ENCODE measurements around the gene PRDX2. TPM values are rescaled to one million over a fixed set of nuclear protein-coding genes. Genes with fewer than 3 reads are reported as not detected.
A peak's percentile ranks its signal among the peaks of the same experiment; 100 is the strongest.

PRDX2 gene
- total and polyA plus RNA-seq, 2 experiments from 2014 or later: 346 to 465 TPM

- TF ChIP-seq ZNF462 (CRISPR knock-in tag; IDR thresholded peaks at IDR 0.05): no peak
- TF ChIP-seq CREB1 (CRISPR knock-in tag; IDR thresholded peaks at IDR 0.05; ENCODE audit: low read depth): no peak
- TF ChIP-seq STAT1 (IDR thresholded peaks at IDR 0.05; ENCODE audit: unreplicated experiment): no peak
- TF ChIP-seq CTCF (conservative IDR thresholded peaks at IDR 0.05; ENCODE audit: low read depth in 2 of 2): no peak
Observed at GRCh38 chr19:12837225-12837624, 35.6 kb upstream of the PRDX2 start (continued).

- Histone ChIP-seq H3K4me3 (peak overlapping the region; percentile 77; the same call in 1 of the 2 replicates), H3K9me2 (ENCODE audit: insufficient read depth) (no peaks in the 10 kb centered on the region), H3K79me2 (replicated peaks; ENCODE audit: insufficient read depth) (peaks cover 4% of the 10 kb centered on the region), H3K27me3 (ENCODE audit: insufficient read depth) (peaks cover 14% of the 10 kb centered on the region), H3K4me2 (peak overlapping the region; percentile 90; the same call in 1 of the 2 replicates), H3K4me1 (ENCODE audit: insufficient read depth) (peaks cover 34% of the 10 kb centered on the region), H2AFZ (no peak overlapping the region), H3K36me3 (ENCODE audit: insufficient read depth) (no peaks in the 10 kb centered on the region), H3K27ac (ENCODE audit: low read depth) (peak overlapping the region; percentile 64; the same call in 1 of the 2 replicates), H3F3A (replicated peaks; ENCODE audit: low read depth) (peaks cover 53% of the 10 kb centered on the region), H4K20me1 (replicated peaks; ENCODE audit: insufficient read depth) (peaks cover 6% of the 10 kb centered on the region)
- Mint-ChIP-seq H3K4me1 (peaks cover 43% of the 10 kb centered on the region), H3K27ac (peak overlapping the region; percentile 91), H3K36me3 (ENCODE audit: low read depth) (no peaks in the 10 kb centered on the region; the same call in 2 of the 3 replicates), H3K27me3 (ENCODE audit: insufficient read depth, low read depth, poor library complexity) (peaks cover 35% of the 10 kb centered on the region), H3K4me3 (peak overlapping the region; percentile 61; the same call in 2 of the 3 replicates), H3K9me3 (no peaks in the 10 kb centered on the region; the same call in 2 of the 3 replicates)
- DNase-seq (ENCODE audit: low spot score): no peak
- no peak for ATAC-seq
- TF ChIP-seq ZNF114 (CRISPR knock-in tag; IDR thresholded peaks at IDR 0.05): no peak
- TF ChIP-seq, protein P1, sequence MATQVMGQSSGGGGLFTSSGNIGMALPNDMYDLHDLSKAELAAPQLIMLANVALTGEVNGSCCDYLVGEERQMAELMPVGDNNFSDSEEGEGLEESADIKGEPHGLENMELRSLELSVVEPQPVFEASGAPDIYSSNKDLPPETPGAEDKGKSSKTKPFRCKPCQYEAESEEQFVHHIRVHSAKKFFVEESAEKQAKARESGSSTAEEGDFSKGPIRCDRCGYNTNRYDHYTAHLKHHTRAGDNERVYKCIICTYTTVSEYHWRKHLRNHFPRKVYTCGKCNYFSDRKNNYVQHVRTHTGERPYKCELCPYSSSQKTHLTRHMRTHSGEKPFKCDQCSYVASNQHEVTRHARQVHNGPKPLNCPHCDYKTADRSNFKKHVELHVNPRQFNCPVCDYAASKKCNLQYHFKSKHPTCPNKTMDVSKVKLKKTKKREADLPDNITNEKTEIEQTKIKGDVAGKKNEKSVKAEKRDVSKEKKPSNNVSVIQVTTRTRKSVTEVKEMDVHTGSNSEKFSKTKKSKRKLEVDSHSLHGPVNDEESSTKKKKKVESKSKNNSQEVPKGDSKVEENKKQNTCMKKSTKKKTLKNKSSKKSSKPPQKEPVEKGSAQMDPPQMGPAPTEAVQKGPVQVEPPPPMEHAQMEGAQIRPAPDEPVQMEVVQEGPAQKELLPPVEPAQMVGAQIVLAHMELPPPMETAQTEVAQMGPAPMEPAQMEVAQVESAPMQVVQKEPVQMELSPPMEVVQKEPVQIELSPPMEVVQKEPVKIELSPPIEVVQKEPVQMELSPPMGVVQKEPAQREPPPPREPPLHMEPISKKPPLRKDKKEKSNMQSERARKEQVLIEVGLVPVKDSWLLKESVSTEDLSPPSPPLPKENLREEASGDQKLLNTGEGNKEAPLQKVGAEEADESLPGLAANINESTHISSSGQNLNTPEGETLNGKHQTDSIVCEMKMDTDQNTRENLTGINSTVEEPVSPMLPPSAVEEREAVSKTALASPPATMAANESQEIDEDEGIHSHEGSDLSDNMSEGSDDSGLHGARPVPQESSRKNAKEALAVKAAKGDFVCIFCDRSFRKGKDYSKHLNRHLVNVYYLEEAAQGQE (IDR thresholded peaks at IDR 0.05; ENCODE audit: unreplicated experiment): no peak
Observed at GRCh38 chr19:12836529-12836863, 34.9 kb upstream of the PRDX2 start.
